ENCODE measurements around the gene CDK16.
A peak's percentile ranks its signal among the peaks of the same experiment; 100 is the strongest.

The CDK16 gene

DNA sequence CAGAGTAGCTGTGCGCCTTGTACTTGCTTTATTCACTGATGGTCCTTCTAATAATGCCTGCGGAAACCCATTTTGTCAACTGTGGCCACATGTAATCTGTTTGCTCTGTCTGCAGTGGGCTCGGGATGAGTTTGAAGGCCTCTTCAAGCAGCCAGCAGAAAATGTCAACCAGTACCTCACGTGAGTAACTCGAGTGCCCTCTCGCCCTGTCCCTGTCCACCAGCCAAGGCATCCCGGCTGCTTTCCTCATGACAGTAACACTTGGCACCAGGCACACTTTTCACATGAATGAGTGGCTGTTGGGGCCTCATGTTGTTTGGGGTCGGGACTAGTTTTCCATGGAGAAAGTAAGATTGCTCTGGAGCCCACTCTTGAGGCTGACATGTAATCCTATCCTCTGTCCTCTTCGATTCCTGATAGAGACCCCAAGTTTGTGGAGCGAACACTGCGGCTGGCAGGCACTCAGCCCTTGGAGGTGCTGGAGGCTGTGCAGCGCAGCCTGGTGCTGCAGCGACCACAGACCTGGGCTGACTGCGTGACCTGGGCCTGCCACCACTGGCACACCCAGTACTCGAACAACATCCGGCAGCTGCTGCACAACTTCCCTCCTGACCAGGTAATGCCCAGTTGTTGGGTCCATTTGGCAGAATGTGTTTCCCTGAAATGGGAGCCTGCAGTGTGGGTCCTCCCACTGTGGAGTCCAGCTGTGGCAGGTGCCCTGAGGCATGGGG, 8.8 kb upstream of the CDK16 start:
- DNase-seq (ENCODE audit: low spot score) = no peak

DNA sequence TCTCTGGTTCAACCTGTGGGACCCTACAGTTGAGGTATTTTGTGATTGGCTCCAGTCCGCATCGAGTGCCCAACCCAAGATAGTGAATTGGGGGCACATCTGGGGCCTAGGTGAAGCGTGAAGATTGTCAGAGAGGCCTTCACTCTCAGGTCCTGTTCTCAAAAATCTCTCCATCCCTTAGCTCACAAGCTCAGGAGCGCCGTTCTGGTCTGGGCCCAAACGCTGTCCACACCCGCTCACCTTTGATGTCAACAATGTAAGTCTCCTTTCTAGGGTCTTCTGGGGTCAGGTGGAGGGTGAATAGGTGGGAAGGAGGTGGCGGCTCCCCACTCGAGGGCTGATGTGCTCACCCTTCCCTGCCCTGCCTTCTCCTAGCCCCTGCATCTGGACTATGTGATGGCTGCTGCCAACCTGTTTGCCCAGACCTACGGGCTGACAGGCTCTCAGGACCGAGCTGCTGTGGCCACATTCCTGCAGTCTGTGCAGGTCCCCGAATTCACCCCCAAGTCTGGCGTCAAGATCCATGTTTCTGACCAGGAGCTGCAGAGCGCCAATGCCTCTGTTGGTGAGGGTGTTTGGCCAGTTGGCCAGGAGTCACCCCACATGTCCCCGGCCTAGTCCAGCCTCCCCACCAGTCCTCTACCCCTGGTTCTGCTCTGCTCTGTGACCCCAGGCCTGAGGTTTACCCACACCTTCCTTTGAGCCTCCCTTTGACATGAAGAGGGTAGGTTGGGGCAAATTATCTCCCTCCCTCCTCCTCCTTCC, 7.6 kb upstream of the CDK16 start:
- no peak for DNase-seq (ENCODE audit: low spot score)

- DNase-seq (ENCODE audit: low spot score) = no peak
These were observed 5.8 kb upstream of the CDK16 start for GRCh38 chrX:47212381-47213293.

- DNase-seq (ENCODE audit: low spot score) = no peak
These were observed 3.9 kb upstream of the CDK16 start for GRCh38 chrX:47214435-47215077.

DNA sequence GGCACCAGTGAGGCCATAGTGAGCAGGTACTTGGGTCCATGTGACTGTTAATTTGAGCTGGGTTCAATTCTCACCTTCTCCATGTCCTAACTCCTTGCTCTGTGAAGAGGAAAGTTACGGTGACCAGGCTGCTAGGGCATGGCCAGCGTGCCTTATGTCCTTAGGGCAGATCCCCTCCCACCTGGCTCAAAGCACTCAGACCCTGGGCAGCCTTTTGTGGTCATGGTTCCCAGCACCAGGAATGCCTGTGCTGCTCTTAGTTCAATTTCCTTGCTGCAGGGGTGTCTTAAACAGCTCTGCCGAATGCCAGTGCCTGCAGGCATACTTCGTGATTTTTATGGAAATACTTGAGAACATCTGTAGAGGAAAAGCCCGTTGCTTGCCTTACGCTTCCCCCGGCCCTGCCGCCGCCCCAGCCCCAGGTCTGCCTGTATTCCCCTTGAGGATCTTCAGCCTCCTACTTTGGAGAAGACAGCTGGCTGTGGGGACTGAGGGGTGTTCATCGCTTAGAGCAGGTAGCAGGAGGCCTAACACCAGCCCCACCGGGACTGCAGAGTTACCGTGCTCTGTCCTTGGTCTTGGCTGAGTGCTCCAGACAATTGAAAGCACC, 3.1 kb upstream of the CDK16 start:
- DNase-seq (ENCODE audit: low spot score) = no peak

DNA sequence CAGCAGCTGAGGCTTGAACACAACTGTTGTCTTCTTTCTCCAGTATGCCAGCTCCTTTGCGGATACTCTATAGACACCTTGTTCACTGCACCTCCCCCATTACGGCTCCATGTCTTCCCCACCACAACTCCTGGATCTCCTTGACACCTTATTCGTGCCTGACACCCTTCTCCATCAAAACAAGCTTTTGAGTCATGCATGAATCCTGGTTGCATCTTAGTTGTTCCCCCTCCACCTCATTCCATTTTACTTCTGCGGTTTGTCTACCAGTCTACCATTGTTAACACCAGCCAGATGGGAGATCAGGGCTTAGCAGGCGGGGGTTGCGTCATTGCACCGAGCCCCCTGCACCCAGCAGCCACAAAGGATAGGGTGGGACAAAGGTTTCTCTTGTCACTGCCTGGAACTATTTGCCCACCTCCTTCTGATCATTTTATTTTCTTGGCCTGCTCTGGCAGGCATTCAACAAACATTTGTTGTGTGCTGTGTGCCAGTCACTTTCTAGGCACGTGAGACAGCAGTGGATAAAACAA, 2.0 kb upstream of the CDK16 start:
- DNase-seq (ENCODE audit: low spot score) = no peak

DNA sequence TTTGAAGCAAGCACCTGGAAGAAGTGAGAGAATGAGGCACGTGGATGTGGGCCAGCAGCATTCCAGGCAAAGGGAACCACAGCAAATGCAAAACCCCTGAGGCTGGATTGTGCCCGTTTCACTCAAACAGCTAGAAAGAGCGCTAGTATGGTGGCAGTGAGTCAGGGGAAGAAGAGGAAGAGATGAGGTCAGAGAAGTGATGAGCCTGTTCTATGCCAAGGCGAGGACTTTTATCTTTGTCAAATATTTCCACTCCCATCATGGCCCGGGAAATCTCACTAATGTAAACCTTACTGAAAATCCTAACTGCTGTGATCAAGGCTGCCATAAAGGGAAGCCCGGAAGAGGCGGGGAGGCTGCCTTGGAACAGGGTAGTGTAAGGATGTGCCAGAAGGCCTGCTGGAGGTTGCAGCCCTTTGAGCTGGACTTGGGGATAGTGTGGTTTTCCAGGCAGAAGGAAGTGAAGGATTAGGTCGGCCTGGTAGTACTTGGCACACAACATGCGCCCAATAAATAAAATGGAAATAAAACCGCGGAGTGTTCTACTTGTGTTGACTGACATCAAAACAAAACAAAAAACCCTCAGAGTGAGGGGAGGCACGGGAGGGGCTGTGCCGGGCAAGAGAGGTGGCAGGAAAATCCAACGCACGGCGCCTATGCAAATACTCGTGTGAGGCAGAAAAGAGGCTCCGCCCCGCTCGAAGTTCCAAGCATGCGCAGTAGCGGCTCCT, 1.2 kb upstream of the CDK16 start:
- DNase-seq (ENCODE audit: low spot score) = no peak

DNA sequence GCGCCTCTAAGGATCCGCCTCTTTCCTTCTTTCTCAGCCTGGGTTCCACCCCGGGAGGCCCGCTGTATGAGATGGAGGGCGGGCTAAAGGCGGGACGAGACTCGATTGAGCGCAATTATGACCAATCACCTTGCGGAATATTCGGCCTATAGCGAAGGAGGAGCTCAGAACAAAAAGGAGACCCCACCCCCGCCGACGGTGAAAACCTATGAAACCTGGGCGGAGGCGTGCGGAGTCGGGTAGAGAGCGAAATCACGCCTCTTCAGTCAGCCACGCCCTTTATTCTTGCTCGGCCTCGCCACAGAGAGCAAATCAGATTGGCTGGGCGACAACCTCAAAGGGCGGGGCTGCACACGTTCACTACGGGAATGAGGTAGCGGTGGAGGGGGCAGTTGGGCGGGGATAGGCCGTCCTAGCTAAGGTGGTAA, 615 bp upstream of the CDK16 start:
- peak; percentile 72 for DNase-seq (ENCODE audit: low spot score)

DNA sequence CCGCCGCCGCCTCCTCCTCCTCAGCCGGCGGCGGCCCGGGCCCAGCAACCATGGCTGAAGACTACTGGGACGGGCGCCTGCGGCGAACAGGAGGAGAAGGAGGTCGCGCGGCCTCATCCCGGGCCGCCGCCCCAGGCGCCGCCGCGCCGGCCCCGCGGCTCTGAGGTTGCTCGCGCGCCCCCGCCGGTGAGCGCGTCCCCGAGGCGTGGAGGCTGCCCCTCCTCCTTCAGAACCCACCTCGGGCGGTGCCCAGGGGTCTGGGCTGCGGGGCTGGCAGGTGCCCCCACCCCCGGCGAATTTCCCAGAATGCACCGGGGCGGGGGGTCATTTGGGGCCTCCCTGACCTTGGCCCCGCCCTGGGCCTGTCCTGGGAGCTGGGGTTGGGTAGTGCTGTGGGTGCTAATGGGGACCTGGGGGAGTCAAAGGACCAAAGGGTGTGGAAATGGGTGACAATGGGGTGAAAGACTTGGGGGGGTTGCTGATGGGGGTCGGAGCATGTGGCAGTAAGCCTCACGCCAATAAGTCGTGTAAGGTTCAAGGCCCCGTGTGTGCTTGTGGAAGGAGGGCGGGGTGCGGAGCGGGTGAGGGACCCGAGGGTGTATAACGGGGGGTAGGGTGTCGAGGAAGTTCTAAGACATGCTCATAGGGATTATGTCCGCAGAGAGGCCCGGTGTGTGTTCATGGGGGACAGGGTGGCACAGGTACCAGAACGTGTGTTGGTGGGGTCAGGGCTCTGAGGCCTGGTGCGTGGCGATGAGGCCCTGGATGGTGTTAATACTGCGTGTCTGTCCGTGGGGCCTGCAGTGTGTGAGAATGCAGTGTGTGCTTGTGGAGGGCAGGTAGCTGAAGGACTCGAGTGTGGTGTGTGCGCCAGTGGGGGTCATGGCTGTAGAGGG, 687 bp downstream of the CDK16 start:
- peak; percentile 33 for DNase-seq (ENCODE audit: low spot score)

GRCh38 chrX:47221756-47222155, 3.3 kb downstream of the CDK16 start:
- DNase-seq (ENCODE audit: low spot score) = no peak

DNA sequence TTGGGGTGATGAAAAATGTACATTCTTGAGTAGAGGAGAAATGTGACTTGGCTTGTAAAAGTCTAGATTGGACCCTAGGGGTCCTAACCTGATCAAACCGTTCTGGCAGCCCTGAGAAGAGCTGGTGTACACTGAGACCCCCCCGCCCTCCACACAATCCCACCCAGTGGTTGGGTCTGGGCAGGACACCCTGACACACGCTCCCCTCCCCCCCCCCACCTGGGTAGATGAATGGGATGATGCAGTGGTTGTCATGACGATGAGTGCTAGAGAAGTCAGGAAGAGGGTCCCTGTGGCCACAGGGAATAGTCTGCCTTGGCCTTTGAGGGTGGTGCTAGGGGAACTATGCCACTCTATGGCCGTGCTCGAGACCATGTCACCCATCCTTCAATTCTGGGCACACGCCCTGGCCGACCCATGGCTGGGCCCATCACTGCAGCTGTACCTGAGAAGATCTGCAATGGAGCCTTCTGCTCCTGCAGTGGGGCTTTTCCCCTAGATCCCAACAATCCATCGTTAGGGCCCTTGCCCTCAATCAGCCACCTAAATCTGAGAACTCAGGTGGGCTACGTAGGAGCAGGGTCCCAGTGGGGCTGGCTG, 4.4 kb downstream of the CDK16 start:
- DNase-seq (ENCODE audit: low spot score) = no peak

- DNase-seq (ENCODE audit: low spot score) = no peak
These were observed 5.2 kb downstream of the CDK16 start for GRCh38 chrX:47223476-47224250.

- DNase-seq (ENCODE audit: low spot score) = no peak
These were observed 5.9 kb downstream of the CDK16 start for GRCh38 chrX:47224266-47224895.

GRCh38 chrX:47224896-47225290, 6.4 kb downstream of the CDK16 start:
- DNase-seq (ENCODE audit: low spot score) = no peak

GRCh38 chrX:47226071-47226470, 7.6 kb downstream of the CDK16 start:
- DNase-seq (ENCODE audit: low spot score) = no peak

GRCh38 chrX:47226531-47227333, 8.3 kb downstream of the CDK16 start:
- no peak for DNase-seq (ENCODE audit: low spot score)

DNA sequence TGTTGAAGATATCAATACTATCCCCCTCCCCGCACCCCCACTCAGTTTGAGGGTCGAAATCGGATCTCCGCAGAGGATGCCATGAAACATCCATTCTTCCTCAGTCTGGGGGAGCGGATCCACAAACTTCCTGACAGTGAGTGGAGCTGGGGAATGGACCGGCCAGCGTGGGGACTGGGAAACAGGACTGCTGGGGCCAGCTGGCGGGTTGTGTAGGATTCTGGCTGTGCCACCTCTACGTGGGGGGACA, 8.8 kb downstream of the CDK16 start:
- DNase-seq (ENCODE audit: low spot score) = no peak

Measured in HuH-7 (cell line).